T-helper 1 cell treated with Interleukin-12 subunit alpha and Interleukin-12 subunit beta and Interleukin-4 antibody, amounts not matched to agents 30 μg/mL and 1 μg/mL, for 36 hours (primary cell): ENCODE measurements around the gene CANT1.
"Not testable (repeated sequence)": the region's sequence is repeated elsewhere in the genome, so short reads cannot be mapped to it uniquely, and the experiment has no call there.

Experiments used
- H3K27ac Mint-ChIP-seq: one replicate; pipeline ENCODE4 v1.8.0; 2021; ENCODE audit warnings: mild to moderate bottlenecking, mixed read lengths
- H3K27me3 Mint-ChIP-seq: one replicate; pipeline ENCODE4 v1.8.0; 2021; ENCODE audit warnings: low read depth, mixed read lengths
- H3K36me3 Mint-ChIP-seq: one replicate; pipeline ENCODE4 v1.8.0; 2021; ENCODE audit warnings: low read depth, mixed read lengths
- H3K4me1 Mint-ChIP-seq: one replicate; pipeline ENCODE4 v1.8.0; 2021; ENCODE audit warnings: low read depth, mixed read lengths
- H3K4me3 Mint-ChIP-seq: one replicate; pipeline ENCODE4 v1.8.0; 2021; ENCODE audit warnings: mild to moderate bottlenecking, moderate library complexity, mixed read lengths
- H3K9me3 Mint-ChIP-seq: one replicate; pipeline ENCODE4 v1.8.0; 2021; ENCODE audit warnings: mixed read lengths

The CANT1 gene

DNA sequence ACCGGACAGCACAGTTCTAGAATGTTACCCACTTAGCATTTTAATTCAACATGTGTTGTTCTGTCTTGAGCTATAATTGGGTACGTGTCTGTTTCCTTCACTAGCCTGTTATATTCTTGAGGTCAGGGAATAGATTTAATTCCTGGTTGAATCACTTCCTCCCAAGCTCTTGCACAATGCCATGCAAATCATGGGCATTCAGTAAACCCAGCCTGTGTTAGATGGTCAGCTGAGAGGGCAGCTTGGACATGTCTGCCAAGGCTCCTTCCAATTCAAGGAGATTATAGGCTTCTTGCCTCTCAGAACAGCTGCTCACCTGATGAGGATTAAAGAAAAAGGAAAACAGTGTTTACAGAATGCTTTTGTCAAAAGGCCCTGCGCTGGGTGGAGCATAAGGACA, 27.0 kb upstream of the CANT1 start:
- H3K9me3 Mint-ChIP-seq: no peaks in the 10 kb centered on the region
- peaks cover 9% of the 10 kb centered on the region for H3K27me3 Mint-ChIP-seq
- H3K36me3 Mint-ChIP-seq: no peaks in the 10 kb centered on the region
- H3K27ac Mint-ChIP-seq: no peak overlapping the region
- no peak overlapping the region for H3K4me3 Mint-ChIP-seq
- no peaks in the 10 kb centered on the region for H3K4me1 Mint-ChIP-seq

DNA sequence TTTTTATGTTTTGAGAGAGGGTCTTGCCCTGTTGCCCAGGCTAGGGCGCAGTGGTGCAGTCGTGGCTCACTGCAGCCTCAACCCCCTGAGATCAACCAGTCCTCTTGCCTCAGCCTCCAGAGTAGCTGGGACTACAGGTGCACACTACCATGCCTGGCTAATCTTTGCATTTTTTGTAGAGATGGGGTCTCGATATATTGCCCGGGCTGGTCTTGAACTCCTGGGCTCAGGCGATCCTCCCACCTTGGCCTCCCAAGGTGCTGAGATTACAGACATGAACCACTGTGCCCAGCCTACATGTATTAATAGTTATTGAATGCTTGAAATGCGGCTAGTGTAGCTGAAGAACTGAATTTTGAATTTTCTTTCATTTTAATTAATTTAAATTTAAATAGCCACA, 26.6 kb upstream of the CANT1 start:
- Mint-ChIP-seq H3K27me3 (peaks cover 9% of the 10 kb centered on the region), H3K36me3 (no peaks in the 10 kb centered on the region), H3K4me3 (no peak overlapping the region), H3K9me3 (no peaks in the 10 kb centered on the region), H3K27ac (no peak overlapping the region), H3K4me1 (no peaks in the 10 kb centered on the region)

DNA sequence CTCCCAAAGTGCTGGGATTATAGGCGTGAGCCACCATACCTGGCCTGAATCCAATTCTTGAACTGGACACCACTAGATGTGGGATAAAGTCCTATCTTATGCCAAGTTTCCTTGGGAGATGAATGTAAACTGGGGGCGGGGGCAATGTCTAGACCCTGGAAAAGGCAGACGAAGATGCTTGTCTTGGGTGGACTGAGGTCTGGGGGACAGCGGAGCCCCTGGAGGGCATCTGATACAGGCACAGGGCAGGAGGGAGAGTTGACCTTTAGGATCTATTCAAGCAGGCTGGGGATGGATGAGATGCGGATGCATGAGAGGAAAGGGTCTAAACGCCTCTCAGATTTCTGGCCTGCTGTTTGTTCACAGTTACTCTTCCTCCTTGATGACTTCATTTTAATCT, 26.1 kb upstream of the CANT1 start:
- no peaks in the 10 kb centered on the region for H3K9me3 Mint-ChIP-seq
- no peaks in the 10 kb centered on the region for H3K4me1 Mint-ChIP-seq
- peak overlapping the region; percentile 60 for H3K27ac Mint-ChIP-seq
- H3K36me3 Mint-ChIP-seq: no peaks in the 10 kb centered on the region
- peaks cover 9% of the 10 kb centered on the region for H3K27me3 Mint-ChIP-seq
- no peak overlapping the region for H3K4me3 Mint-ChIP-seq

DNA sequence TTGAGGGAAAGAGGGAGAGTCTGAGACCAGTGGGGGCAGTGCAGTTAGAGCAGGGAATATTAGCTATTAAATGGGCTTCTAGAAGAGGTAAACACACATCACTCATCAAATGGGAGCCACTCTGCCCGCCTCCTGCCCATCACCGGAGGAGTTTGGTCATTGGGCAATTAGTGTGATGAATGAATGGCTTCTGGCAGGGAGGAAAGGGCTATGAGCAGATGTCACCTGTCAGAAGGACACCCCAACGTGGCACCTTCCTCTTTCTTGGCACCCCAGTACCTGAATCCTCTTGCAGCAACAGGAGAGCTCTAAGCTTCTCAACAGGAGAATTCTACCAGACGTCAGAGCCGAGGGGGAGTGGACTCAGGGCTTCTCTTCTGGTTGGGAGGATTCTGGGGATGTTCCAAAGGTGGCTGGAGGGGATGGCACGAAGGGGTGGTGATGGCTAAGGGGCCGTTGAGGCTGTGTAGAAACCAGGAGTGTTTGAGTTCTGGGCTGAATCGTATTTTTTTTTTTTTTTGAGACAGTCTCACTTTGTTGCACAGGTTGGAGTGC, 25.4 kb upstream of the CANT1 start:
- Mint-ChIP-seq H3K27me3 (peaks cover 14% of the 10 kb centered on the region), H3K4me1 (no peaks in the 10 kb centered on the region), H3K4me3 (no peak overlapping the region), H3K9me3 (no peaks in the 10 kb centered on the region), H3K27ac (no peak overlapping the region), H3K36me3 (no peaks in the 10 kb centered on the region)

DNA sequence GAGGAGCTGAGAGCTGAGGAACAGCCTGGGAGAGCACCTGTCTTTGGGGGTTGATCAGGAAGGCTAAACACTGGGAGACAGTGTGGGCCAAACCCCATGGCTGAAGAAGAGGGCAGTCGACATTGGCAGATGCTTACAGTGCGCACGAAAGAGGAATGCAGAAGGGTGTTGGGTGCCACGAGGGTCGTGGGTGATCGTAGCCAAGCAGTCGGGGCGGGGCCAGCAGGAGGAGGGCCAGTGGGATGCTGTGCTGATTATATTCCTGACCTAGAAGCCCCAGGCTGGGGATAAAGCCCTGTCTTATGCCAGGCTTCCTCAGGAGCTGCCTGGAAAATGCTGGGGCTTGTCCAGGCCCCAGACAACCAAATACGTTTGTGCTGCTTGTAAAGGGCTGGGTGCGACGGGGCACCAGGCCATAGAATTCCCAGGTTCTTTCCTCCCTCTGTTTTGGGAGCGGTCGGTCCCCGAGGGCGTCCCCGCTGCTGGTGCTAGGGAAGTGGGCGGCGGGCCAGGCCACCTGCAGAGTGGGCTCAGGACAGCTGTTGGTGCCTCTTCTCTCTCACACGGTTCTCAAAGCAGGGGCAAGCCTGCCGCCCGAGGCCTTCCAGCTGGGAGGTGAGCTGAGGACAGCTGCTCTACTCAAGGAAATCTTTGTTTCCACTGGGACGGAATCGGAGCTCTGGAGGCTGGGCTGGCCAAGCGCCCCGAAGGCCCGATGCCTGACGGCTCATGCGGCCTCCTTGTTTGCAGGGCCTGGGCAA, 24.4 kb upstream of the CANT1 start:
- no peak overlapping the region for H3K4me3 Mint-ChIP-seq
- H3K27me3 Mint-ChIP-seq: peaks cover 14% of the 10 kb centered on the region
- H3K36me3 Mint-ChIP-seq: no peaks in the 10 kb centered on the region
- H3K27ac Mint-ChIP-seq: no peak overlapping the region
- H3K4me1 Mint-ChIP-seq: no peaks in the 10 kb centered on the region
- H3K9me3 Mint-ChIP-seq: no peaks in the 10 kb centered on the region

DNA sequence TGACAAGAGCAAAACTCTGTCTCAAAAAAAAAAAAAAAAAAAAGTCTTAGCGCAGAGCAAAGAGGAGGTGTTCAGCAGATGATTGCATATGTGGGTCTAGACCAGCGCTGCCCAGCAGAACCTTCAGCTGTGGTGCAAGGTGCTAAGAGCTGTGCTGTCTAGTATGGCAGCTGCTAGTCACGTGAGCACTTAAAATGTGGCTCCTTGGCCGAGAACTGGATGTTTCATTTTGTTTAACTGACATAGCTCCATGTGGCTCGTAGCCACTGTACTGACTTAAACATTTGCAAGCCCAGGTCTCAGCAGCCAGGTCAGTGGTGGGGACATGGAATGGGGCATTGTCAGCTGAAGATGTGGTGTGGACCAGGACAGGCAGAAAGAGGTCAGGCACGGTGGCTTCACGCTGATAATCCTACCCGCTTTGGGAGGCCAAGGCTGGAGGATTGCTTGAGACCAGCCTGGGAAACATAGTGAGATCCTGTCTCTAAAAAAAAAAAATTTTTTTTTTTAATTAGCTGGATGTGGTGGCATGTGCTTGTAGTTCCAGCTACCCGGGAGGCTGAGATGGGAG, 23.6 kb upstream of the CANT1 start:
- H3K36me3 Mint-ChIP-seq: no peaks in the 10 kb centered on the region
- H3K4me1 Mint-ChIP-seq: no peaks in the 10 kb centered on the region
- no peaks in the 10 kb centered on the region for H3K9me3 Mint-ChIP-seq
- peaks cover 14% of the 10 kb centered on the region for H3K27me3 Mint-ChIP-seq
- no peak overlapping the region for H3K4me3 Mint-ChIP-seq
- H3K27ac Mint-ChIP-seq: no peak overlapping the region

DNA sequence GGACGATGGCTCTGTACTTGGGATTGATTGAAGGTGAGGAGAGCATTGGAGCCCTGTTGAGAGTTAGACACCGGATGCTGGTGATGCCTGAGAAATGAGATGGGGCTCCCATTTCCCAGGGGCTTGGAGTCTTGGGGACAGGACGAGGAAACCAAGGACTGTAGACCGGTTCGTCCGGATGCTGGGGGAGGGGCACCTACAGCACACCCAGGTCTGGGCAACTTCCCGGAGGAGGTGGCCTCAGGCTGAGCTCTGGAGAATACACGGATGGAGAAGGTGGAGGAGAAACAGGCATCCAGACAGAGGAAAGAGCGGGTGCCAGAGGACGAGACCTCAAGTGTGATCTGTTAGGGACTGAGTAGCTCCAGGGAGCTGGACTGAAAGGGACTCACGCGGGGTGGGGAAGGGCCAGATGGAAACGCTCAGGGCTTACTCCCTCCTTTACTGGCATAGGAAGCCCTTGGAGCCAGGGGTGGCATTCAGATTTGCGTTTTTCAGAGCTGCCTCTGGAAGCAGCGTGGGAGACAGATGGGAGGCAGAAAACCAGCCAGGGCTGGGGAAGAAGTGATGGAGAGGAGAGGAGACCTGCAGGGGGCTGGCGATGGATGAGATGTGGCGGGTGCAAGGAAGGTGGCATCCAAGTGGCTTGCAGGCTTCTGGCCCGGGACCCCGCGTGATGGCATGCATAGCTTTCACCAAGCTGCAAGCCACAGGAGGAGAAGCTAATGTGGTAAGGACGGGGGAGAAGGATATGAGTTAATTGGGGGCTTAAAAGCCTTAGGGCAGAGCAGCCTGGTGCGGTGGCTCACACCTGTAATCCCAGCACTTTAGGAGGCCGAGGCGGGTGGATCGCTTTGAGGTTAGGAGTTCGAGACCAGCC, 22.7 kb upstream of the CANT1 start:
- Mint-ChIP-seq H3K36me3 (no peaks in the 10 kb centered on the region), H3K4me3 (no peak overlapping the region), H3K27me3 (peaks cover 20% of the 10 kb centered on the region), H3K9me3 (no peaks in the 10 kb centered on the region), H3K4me1 (no peaks in the 10 kb centered on the region), H3K27ac (no peak overlapping the region)

DNA sequence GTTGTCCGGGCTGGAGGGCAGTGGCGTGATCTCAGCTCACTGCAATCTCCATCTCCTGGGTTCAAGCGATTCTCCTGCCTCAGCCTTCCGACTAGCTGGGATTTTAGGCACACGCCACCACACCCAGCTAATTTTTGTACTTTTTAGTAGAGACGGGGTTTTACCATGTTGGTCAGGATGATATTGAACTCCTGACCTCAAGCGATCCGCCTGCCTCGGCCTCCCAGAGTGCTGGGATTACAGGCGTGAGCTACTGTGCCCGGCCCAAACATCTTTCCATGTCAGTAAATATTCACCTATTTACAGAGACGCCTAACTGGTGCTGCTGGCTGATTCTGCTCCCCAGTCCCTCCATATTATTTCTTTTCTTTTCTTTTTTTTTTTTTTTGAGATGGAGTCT, 21.1 kb upstream of the CANT1 start:
- not testable (repeated sequence) for H3K36me3 Mint-ChIP-seq, H3K27ac Mint-ChIP-seq, H3K4me3 Mint-ChIP-seq, H3K4me1 Mint-ChIP-seq, H3K9me3 Mint-ChIP-seq
- peaks cover 33% of the 10 kb centered on the region for H3K27me3 Mint-ChIP-seq

DNA sequence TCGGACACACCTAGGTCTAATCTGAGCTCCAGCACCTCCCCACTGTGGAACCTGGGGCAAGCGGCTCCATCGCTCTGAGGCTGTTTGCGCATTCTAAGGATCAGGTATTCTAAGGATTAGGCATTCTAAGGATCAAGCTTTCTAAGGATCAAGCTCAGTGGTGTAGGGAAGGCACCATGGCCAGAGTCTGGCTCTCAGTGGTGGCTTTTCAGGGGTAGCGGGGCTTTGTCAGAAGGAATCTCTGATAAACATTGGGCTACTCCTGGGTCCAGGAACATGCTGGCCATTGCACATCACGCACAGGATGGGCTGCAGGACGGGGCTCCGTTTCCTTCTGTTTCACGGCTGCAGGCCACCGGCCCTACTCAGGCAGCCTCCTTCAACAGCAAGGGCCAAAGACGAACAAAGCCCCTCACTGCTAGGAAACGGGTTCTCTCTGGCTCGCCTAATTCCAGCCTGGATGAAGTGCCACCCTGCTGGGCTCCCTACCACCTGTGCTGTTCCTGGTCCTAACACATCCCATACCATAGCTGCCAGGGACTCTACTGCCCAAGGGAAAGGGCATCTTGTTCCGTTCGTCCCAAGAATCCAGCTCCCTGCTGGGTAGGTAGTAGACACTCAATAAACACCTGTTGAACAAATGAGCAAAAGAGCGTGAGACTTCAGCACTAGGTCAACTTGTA, 19.9 kb upstream of the CANT1 start:
- Mint-ChIP-seq H3K4me1 (no peaks in the 10 kb centered on the region), H3K27ac (no peak overlapping the region), H3K4me3 (no peak overlapping the region), H3K27me3 (peaks cover 43% of the 10 kb centered on the region), H3K9me3 (no peaks in the 10 kb centered on the region), H3K36me3 (no peaks in the 10 kb centered on the region)

DNA sequence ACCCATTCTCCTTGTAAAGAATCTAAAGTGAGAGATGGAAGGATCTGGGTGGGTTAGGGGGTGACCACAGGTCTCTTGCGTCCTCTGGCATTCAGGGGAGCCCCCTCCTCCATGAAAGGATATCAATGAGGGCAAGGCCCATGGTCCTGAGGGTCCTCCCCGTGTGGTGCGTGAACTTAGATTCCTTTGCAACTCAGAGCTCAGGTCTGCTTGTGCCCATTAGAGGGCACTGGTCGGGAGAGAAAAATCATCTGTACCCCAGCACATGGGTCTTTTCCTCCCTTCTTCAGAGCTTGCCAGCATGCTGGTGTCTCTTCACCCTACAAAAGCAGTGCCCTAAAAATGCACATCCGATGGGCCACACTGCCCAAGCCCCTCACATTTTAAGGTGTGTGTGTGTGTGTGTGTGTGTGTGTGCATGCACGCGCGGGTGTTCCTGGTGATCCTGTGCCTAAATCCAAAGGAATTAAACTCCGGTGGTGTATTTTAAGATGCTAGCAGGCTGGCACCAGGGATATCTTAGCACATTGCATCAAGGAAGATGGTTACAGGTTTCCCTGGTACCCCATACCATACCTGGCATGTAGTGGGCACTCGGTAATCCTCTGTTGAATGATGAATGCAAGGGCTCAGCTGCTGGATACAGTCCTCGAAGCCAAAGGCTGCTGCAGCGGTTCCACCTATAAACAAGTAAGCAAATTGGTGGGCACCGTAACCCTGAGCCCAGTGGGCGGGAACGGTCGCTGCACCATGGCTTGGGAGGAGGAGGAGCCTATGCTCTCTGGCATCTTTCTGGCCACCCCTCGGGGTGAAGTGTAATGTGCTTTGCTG, 19.1 kb upstream of the CANT1 start:
- Mint-ChIP-seq H3K9me3 (no peaks in the 10 kb centered on the region), H3K36me3 (no peaks in the 10 kb centered on the region), H3K4me3 (no peak overlapping the region), H3K4me1 (peaks cover 3% of the 10 kb centered on the region), H3K27me3 (peaks cover 50% of the 10 kb centered on the region), H3K27ac (no peak overlapping the region)

DNA sequence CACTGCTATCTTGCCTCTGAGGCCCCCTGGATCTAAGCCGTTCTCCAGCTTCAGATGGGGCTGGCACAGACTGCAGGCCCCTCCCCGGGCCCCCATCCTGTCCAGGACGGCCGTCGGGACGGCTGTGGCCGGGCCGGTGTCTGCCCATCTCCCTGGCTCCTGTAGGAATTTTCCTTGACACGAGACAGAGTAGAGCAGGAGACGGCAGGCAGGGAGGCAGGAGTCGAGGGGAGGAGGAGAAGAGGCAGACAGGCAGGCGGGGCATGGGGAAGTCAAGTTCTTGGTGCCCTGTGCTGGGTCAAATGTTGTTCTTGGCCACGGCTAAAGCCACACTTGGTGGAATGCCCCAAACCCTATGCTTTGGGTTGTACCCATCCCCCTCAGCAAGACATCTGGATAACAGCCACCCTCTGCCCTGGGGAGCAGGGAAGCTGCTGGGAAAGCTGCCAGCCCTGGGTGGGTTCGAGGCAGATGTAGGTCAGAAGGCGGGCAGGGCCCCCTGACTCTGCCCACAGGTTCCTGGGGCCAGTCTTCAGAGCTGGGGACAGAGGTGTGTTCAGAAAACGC, 18.4 kb upstream of the CANT1 start:
- H3K36me3 Mint-ChIP-seq: no peaks in the 10 kb centered on the region
- no peak overlapping the region for H3K4me3 Mint-ChIP-seq
- peaks cover 3% of the 10 kb centered on the region for H3K4me1 Mint-ChIP-seq
- H3K27ac Mint-ChIP-seq: no peak overlapping the region
- H3K27me3 Mint-ChIP-seq: peaks cover 57% of the 10 kb centered on the region
- no peaks in the 10 kb centered on the region for H3K9me3 Mint-ChIP-seq

DNA sequence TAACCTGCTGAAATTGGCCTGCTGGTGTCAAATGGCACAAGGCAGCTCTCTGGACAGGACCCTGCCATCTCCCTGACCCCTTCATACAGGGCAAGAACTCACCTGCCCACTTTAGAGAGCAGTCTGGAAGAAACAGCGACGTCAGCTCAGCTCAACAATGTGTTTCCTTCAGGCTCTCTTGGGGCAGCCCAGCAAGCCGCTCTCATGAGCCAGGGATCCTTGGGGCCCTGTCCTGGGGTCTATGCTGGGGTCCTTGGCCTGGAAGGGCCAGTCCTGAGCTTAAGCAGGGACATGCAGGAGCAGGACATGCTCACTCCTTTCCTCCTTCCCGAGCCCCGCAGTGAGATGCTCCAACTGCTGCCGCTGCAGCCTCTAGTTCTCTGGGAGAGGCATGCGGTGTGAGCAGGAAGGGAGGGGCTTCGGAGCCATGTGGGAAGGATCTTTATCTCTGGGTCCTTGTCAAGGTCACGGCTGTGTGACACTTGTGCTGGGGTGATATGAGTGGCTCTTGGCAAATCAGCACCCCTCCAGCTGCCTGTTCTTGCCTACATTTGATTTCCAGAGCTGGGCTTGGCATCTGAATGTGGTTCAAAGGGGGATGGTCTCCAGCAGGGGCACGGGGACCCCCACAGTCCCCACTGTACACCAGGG, 17.8 kb upstream of the CANT1 start:
- Mint-ChIP-seq H3K4me3 (no peak overlapping the region), H3K4me1 (peaks cover 3% of the 10 kb centered on the region), H3K9me3 (no peaks in the 10 kb centered on the region), H3K36me3 (no peaks in the 10 kb centered on the region), H3K27ac (no peak overlapping the region), H3K27me3 (peaks cover 61% of the 10 kb centered on the region)
